Cardiac fibroblast (primary cell): ENCODE measurements around the gene MATN4.
A peak's percentile ranks its signal among the peaks of the same experiment; 100 is the strongest.

ENCODE experiments used
- DNase-seq, 2 donors: peaks; one replicate each; pipeline versions ENCODE4 v3.0.0 to v3.0.0-alpha.2; 2010; ENCODE audit warnings: low read depth in 2 of 2
- H3K4me3 ChIP-seq, 2 donors: replicated peaks in 1 of 2; 1 replicate in 1 of 2; 2 replicates in 1 of 2; pipeline ENCODE4 v1.5.1; 2011; ENCODE audit warnings: low read depth in 2 of 2, low read length in 2 of 2, mild to moderate bottlenecking in 2 of 2, moderate library complexity in 1 of 2
- TF ChIP-seq, protein P1 (sequence below): IDR thresholded peaks from one replicate; pipeline ENCODE4 v1.5.1; 2011; ENCODE audit warnings: low read depth, mild to moderate bottlenecking, low read length, inconsistent platforms

Gene MATN4

DNA sequence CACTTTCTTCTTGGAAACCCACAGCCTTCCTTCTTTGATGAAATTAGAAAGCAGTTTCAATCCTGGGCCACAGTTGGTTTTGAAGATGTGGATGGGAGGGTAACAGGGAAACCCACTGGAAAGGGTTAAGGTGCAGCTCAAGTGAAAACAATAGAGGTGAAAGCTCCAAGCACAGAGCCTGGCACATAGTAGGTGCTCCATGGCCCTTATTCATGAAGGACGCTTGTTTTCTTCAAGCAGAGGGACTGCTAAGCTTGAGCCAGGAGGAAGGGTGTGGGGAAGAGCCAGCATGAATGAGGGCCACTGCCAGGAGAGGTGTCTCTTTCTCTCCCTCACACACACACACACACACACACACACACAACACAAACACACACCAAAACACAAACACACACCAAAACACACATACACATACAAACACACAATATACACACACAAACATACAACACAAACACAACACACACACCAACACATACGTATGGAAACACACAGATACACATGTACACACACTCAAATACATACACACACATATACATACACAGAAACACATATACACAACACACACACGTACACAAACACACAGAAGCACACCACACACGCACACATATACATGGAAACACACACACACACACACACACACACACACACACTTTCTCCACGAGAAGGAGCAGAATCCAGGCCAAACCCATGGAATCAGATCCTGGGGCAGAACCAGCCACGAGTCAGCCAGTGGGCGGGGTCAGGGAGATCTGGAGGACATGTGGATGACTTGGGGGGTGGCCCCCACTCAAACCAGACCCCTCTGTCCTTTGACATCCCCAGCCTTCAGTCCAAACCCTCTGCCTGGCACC, 25.2 kb downstream of the MATN4 start:
- H3K4me3 ChIP-seq: no peak overlapping the region
- no peak for DNase-seq
- TF ChIP-seq, protein P1, sequence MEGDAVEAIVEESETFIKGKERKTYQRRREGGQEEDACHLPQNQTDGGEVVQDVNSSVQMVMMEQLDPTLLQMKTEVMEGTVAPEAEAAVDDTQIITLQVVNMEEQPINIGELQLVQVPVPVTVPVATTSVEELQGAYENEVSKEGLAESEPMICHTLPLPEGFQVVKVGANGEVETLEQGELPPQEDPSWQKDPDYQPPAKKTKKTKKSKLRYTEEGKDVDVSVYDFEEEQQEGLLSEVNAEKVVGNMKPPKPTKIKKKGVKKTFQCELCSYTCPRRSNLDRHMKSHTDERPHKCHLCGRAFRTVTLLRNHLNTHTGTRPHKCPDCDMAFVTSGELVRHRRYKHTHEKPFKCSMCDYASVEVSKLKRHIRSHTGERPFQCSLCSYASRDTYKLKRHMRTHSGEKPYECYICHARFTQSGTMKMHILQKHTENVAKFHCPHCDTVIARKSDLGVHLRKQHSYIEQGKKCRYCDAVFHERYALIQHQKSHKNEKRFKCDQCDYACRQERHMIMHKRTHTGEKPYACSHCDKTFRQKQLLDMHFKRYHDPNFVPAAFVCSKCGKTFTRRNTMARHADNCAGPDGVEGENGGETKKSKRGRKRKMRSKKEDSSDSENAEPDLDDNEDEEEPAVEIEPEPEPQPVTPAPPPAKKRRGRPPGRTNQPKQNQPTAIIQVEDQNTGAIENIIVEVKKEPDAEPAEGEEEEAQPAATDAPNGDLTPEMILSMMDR: no peak

DNA sequence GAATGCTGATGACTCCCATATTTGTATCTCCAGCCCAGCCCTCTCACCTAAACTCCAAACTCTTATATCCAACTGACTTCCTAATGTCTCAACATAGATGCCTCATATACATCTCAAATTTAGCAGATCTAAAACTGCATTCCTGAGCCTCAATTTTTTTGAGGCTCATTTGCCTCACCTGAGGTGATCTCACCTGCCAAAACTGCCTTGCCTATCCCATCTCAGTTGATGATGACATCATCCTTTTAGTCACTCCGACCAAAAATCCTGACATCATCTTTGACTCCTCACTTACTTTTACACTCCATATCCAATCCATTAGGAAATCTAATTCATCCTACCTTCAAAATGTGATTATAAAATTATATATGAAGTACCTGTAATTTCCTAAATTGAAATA, 28.1 kb downstream of the MATN4 start:
- TF ChIP-seq, protein P1: no peak
- no peak for DNase-seq
- no peak overlapping the region for H3K4me3 ChIP-seq

DNA sequence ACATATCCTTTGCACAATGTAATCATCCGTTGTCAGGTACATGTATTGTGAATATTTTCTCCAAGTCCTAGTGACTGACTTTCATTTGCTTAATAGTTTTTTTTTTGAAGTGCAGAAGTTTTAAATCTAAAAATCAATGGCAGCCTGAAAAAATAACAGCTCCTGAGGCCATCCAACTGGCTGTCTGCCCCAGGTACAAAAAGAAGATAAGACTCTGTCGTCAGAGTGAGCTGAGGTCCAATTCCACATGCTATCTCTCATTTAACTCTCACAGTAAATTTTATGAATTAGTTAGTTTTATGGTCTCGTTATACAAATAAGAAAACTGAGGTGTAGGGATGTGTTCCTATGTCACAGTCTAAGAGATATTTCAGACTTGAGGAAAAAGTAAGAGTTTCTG, 32.8 kb downstream of the MATN4 start:
- H3K4me3 ChIP-seq: no peak overlapping the region
- TF ChIP-seq, protein P1: no peak
- no peak for DNase-seq

DNA sequence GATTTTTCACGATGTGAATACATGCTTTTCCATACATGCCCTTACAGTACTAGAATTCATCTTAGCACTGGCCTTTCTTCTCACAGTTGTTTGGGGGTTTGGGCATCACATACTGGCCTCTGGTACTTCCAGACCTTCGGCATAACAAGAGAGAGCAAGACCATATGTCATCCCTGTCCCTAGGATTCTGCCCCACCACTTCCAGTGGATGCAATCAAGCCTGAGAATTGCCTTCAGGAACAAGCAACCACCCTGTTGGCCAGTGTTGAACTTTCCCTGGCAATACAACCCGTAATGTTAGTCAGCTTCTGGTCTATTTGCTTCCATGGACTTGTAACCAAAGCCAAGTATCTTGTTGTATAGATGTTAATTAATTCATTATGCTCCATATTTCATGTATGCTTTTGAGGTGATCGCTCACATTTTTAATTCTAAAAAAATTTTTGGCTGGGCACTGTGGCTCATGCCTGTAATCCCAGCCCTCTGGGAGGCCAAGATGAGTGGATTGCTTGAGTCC, 38.3 kb downstream of the MATN4 start:
- TF ChIP-seq, protein P1: no peak
- no peak for DNase-seq
- no peak overlapping the region for H3K4me3 ChIP-seq

DNA sequence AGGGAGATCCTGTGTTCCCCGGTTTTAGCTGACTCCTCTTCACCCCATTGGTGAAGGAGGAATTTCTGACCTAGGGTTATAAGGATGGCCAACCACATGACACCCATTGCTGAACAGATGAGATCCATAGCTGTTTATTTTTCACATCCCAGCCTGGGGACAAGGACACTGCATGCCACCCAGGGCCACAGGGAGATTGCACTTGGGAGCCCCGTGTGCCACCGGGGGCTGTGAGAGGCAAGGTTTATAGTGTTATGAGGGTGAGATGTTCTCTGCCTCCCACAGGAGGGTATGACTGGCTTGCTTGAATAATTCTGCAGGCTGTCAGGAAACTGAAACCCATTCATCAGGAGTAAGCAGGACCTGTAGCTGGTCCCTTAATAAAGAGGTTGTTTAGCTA, 39.0 kb downstream of the MATN4 start:
- DNase-seq: no peak
- TF ChIP-seq, protein P1: no peak
- H3K4me3 ChIP-seq: no peak overlapping the region

DNA sequence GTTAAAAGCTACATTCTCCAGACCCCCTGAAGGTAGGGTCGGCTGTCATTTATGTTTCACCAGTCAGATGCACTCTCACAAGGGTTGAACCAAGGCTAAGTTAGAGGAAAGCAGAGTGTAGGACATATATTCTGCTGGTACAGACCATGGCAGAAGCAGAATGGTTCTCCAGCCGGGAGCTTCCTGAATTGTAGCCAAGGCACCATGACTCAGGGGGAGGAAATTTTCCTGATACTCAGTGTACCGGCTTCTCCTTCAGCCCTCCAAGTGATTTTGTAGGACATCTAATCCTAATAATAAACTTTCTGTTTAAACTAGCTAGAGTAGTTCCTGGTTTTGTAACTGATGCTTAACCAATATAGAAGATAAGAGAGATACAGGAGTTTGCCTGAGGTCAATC, 39.6 kb downstream of the MATN4 start:
- TF ChIP-seq, protein P1: no peak
- no peak overlapping the region for H3K4me3 ChIP-seq
- peak in 1 of 2 donors; percentile 38 for DNase-seq

DNA sequence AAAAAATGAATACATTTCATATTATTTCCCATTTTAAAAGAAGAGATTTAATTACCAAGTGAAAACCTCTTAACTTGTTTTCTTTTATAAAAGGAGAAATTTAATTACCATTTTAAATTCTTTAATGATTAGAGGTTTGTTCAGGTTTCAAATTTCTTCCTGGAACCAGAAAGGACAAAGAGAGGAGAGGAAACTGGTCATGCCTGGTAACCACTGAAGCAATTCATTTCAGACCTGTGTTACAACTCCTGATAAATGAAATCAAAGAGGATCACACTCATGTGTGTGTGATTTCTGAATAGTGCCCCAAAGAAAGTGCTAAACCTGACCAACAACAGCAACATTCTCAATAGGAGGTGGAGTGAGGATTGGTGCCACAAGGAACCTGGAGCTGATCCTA, 41.1 kb downstream of the MATN4 start:
- DNase-seq: no peak
- TF ChIP-seq, protein P1: no peak
- no peak overlapping the region for H3K4me3 ChIP-seq
